Prostate gland (tissue), 2 donors: ENCODE data around the gene TBC1D14.

Experiments used
- CTCF ChIP-seq, 4 experiments: fragments of 200-600 bp in 2 of 4; fragments of 450-650 bp in 2 of 4; sonication (generic) in 2 of 4; IDR thresholded peaks; 1 replicate in 3 of 4; 2 replicates in 1 of 4; pipeline ENCODE4 v1.5.1; 2016 to 2019; ENCODE audit warnings: antibody characterized with exemption in 4 of 4, mild to moderate bottlenecking in 2 of 4, moderate library complexity in 2 of 4
- POLR2A ChIP-seq: fragments of 450-650 bp; IDR thresholded peaks from one replicate; pipeline ENCODE4 v1.6.1; 2016; ENCODE audit warnings: antibody characterized with exemption, mild to moderate bottlenecking
- POLR2AphosphoS5 ChIP-seq: sonication (generic); formaldehyde crosslinking; IDR thresholded peaks from one replicate; pipeline ENCODE4 v1.6.1; 2017; ENCODE audit warnings: antibody characterized with exemption

GRCh38 chr4:6953751-6954380 is 44.2 kb downstream of the TBC1D14 start:
- TF ChIP-seq POLR2A (no peak), CTCF (IDR thresholded peaks at IDR 0.05) (no peak), POLR2AphosphoS5 (peak; percentile 69)
